Stomach (tissue), 4 donors: Measurements from ENCODE around the gene CDK11B.
"Not testable (repeated sequence)": the region's sequence is repeated elsewhere in the genome, so short reads cannot be mapped to it uniquely, and the experiment has no call there.

ENCODE experiments used
- EP300 ChIP-seq: sonication (generic); formaldehyde crosslinking; IDR thresholded peaks from one replicate; pipeline ENCODE4 v1.6.1; 2017; ENCODE audit warnings: antibody characterized with exemption
- POLR2A ChIP-seq, 4 donors: fragments of 450-650 bp; IDR thresholded peaks; one replicate each; pipeline ENCODE4 v1.6.1; 2016; ENCODE audit warnings: antibody characterized with exemption in 4 of 4, control low read depth in 2 of 4, mild to moderate bottlenecking in 1 of 4, moderate library complexity in 1 of 4
- POLR2AphosphoS5 ChIP-seq, 3 donors: sonication (generic); formaldehyde crosslinking; IDR thresholded peaks; one replicate each; pipeline ENCODE4 v1.6.1; 2016; ENCODE audit warnings: antibody characterized with exemption in 3 of 3
- TF ChIP-seq, protein P1 (sequence below), 7 experiments: fragments of 450-650 bp in 4 of 7; fragments of 200-600 bp in 3 of 7; sonication (generic) in 3 of 7; IDR thresholded peaks; one replicate each; pipeline ENCODE4 v1.5.1; 2016 to 2019; ENCODE audit warnings: antibody characterized with exemption in 7 of 7, control low read depth in 2 of 7, mild to moderate bottlenecking in 1 of 7

DNA sequence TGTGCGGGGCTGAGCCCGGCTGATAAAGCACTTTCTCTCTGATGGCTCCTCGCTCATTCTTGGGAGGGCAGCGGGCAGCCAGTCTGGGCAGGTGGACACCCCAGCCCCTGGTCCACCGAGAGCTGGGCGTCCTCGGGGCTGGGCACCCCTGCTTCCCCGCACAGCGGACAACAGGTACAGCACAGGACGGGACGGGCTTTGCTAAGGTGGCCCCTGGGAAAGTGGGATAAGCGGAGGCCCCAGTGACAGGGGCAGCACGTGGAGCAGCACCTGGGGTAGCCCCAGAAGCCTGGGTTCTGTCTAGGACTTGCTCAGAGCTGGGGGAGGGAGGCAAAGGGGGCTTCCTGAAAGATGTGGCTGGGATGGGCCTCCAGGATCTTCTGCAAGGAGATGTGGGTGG, 24.2 kb downstream of the CDK11B start:
- TF ChIP-seq, protein P1, sequence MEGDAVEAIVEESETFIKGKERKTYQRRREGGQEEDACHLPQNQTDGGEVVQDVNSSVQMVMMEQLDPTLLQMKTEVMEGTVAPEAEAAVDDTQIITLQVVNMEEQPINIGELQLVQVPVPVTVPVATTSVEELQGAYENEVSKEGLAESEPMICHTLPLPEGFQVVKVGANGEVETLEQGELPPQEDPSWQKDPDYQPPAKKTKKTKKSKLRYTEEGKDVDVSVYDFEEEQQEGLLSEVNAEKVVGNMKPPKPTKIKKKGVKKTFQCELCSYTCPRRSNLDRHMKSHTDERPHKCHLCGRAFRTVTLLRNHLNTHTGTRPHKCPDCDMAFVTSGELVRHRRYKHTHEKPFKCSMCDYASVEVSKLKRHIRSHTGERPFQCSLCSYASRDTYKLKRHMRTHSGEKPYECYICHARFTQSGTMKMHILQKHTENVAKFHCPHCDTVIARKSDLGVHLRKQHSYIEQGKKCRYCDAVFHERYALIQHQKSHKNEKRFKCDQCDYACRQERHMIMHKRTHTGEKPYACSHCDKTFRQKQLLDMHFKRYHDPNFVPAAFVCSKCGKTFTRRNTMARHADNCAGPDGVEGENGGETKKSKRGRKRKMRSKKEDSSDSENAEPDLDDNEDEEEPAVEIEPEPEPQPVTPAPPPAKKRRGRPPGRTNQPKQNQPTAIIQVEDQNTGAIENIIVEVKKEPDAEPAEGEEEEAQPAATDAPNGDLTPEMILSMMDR (IDR thresholded peaks at IDR 0.05): not testable (repeated sequence)
- TF ChIP-seq POLR2A (IDR thresholded peaks at IDR 0.05); POLR2AphosphoS5 (IDR thresholded peaks at IDR 0.05); EP300: not testable (repeated sequence)
